Muscle layer of colon (tissue), 2 donors: Measurements from ENCODE around the gene TLR5.
A peak's percentile ranks its signal among the peaks of the same experiment; 100 is the strongest.

Source experiments
- H3K27ac ChIP-seq: one replicate; pipeline ENCODE4 v1.7.0; 2013; ENCODE audit warnings: low read depth, mild to moderate bottlenecking, low read length, moderate library complexity
- H3K27me3 ChIP-seq, 2 donors: one replicate each; pipeline ENCODE4 v1.7.0; 2013; ENCODE audit warnings: low read length in 2 of 2, mild to moderate bottlenecking in 2 of 2; ENCODE audit not compliant: insufficient read depth in 2 of 2, control insufficient read depth in 1 of 2
- H3K36me3 ChIP-seq: one replicate; pipeline ENCODE4 v1.7.0; 2013; ENCODE audit warnings: mild to moderate bottlenecking, low read length; ENCODE audit not compliant: insufficient read depth
- H3K4me1 ChIP-seq: one replicate; pipeline ENCODE4 v1.7.0; 2013; ENCODE audit warnings: mild to moderate bottlenecking, low read length; ENCODE audit not compliant: insufficient read depth
- H3K4me3 ChIP-seq, 2 donors: one replicate each; pipeline ENCODE4 v1.7.0; 2013; ENCODE audit warnings: low read length in 2 of 2, low read depth in 1 of 2, mild to moderate bottlenecking in 1 of 2, moderate library complexity in 1 of 2
- H3K9ac ChIP-seq: one replicate; pipeline ENCODE4 v1.7.0; 2013; ENCODE audit warnings: low read length
- H3K9me3 ChIP-seq: one replicate; pipeline ENCODE4 v1.7.0; 2013; ENCODE audit warnings: mild to moderate bottlenecking, low read length
- donor health status: abdominal sarcoma.
- donor health status: Adenocarcinoma of cecum.

The TLR5 gene

GRCh38 chr1:223102797-223103533, 40.1 kb downstream of the TLR5 start:
- no peak overlapping the region for H3K27ac ChIP-seq
- no peak overlapping the region for H3K4me3 ChIP-seq
- no peaks in the 10 kb centered on the region for H3K36me3 ChIP-seq
- H3K4me1 ChIP-seq: peaks cover 8% of the 10 kb centered on the region
- H3K27me3 ChIP-seq: no peaks in the 10 kb centered on the region
- H3K9me3 ChIP-seq: no peaks in the 10 kb centered on the region
- H3K9ac ChIP-seq: no peak overlapping the region

DNA sequence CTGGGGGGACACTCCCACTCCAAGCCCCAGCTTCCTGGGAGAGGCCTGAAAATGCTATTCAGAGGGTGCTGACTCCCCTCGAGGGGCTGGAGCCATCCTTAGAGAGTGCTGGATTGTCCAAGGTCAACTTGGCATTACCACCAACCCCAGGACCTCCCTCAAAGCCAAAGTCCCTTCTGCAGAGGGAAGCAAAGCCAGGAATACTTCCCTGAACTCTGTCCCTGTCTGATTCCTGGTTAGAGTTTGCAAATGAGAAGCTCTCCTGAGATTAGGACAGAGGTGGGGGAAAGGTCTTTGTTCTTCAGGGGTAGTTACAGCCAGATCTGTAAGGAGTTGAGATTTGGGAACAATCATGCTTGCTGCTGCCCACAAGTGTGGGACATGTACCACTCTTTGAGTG, 45.3 kb downstream of the TLR5 start:
- H3K4me3 ChIP-seq: no peak overlapping the region
- H3K9me3 ChIP-seq: no peaks in the 10 kb centered on the region
- H3K36me3 ChIP-seq: no peaks in the 10 kb centered on the region
- no peak overlapping the region for H3K9ac ChIP-seq
- peaks cover 10% of the 10 kb centered on the region for H3K4me1 ChIP-seq
- H3K27me3 ChIP-seq: no peaks in the 10 kb centered on the region
- H3K27ac ChIP-seq: no peak overlapping the region

DNA sequence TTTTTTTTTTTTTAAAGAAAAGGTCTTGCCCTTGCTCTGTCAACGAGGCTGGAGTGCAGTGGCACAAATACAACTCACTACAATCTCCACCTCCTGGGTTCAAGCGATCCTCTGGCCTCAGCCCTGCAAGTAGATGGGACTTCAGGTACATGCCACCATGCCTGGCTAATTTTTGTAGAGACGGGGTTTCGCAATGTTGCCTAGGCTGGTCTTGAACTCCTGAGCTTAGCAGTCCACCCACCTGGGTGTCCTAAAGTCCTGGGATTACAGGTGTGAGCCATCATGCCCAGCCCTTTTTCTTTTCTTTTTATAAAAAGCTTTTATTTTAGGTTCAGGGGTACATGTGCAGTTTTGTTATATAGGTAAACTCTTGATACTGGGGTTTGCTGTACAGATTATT, 47.2 kb downstream of the TLR5 start:
- no peaks in the 10 kb centered on the region for H3K27me3 ChIP-seq
- H3K27ac ChIP-seq: no peak overlapping the region
- no peaks in the 10 kb centered on the region for H3K36me3 ChIP-seq
- H3K4me1 ChIP-seq: peaks cover 10% of the 10 kb centered on the region
- no peak overlapping the region for H3K4me3 ChIP-seq
- H3K9me3 ChIP-seq: no peaks in the 10 kb centered on the region
- no peak overlapping the region for H3K9ac ChIP-seq

DNA sequence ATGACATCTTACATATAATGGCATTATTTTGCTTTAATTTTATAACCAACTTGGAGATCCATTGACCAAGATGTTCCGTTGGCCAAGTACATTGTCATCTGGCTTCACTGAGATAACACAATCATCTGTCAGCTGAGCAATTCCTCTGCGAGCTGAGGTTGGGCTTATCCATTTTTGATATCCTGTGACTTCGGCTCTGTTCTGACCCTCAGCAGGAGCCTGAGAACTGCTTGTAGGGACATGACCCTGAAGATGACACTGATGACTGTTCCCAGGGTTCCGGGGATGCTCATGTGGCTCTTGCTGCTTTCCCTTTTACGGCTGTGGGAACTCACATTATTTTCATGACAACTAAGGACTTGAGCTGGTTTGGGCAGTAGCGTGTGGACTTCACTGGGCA, 51.2 kb downstream of the TLR5 start:
- Histone ChIP-seq H3K4me1 (peaks cover 42% of the 10 kb centered on the region), H3K27ac (no peak overlapping the region), H3K27me3 (no peaks in the 10 kb centered on the region)

DNA sequence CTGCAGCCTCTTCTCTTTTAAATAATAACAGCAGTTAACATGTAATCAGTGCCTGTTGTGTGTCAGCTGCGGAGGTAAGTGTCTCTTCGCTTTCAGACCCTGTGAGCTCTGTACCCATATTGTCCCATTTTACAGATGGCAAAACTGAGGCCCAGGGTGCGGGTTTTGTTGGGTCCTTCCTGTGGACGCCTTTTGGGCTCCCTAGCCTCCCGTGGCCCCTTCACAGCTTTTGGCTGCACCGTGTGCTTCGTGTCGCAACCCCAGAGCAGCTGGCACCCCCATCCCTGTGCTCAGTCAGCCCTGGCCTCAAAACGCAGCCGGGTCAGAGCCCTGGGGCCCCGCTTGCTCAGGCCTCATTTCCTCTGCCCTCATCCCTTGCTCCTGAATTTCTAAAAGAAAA, 53.8 kb downstream of the TLR5 start:
- peaks cover 68% of the 10 kb centered on the region for H3K4me1 ChIP-seq
- no peak overlapping the region for H3K4me3 ChIP-seq
- H3K9ac ChIP-seq: no peak overlapping the region
- peak overlapping the region; percentile 84 for H3K27ac ChIP-seq
- H3K9me3 ChIP-seq: no peaks in the 10 kb centered on the region
- no peaks in the 10 kb centered on the region for H3K27me3 ChIP-seq
- H3K36me3 ChIP-seq: no peaks in the 10 kb centered on the region

More for the DNA sequence above, 51.2 kb downstream of the TLR5 start:
- no peaks in the 10 kb centered on the region for H3K9me3 ChIP-seq
- H3K9ac ChIP-seq: no peak overlapping the region
- no peak overlapping the region for H3K4me3 ChIP-seq
- no peaks in the 10 kb centered on the region for H3K36me3 ChIP-seq

GRCh38 chr1:223088713-223089240, 54.3 kb downstream of the TLR5 start:
- Histone ChIP-seq H3K4me3 (no peak overlapping the region), H3K27ac (peak overlapping the region; percentile 84), H3K4me1 (peaks cover 73% of the 10 kb centered on the region), H3K27me3 (no peaks in the 10 kb centered on the region), H3K36me3 (no peaks in the 10 kb centered on the region), H3K9ac (no peak overlapping the region), H3K9me3 (no peaks in the 10 kb centered on the region)

GRCh38 chr1:223087291-223088255, 55.5 kb downstream of the TLR5 start:
- no peaks in the 10 kb centered on the region for H3K9me3 ChIP-seq
- H3K27ac ChIP-seq: peak overlapping the region; percentile 84
- H3K4me1 ChIP-seq: peaks cover 64% of the 10 kb centered on the region
- H3K4me3 ChIP-seq: peak overlapping the region in 1 of 2 donors; percentile 22
- H3K9ac ChIP-seq: peak overlapping the region; percentile 28
- no peaks in the 10 kb centered on the region for H3K27me3 ChIP-seq
- no peaks in the 10 kb centered on the region for H3K36me3 ChIP-seq

DNA sequence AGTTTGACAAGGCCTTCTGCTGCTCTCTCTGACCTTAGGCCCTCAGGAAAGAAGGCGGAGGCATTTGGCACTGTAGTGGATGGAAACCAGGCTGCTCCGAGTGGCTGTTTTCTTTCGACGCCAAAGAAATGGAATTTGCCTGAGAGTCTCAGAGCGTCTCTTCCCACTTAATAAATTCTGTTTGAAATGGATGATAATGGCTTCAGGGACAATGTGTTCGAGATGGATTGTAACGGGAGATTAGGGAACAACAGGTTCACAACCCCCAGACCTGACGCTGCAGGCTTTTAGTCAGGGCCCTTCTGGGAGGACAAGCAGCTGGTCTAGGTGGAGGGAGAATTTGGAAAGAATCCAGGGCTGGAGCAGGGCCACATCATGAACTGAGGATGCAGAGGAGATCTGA, 58.6 kb downstream of the TLR5 start:
- Histone ChIP-seq H3K36me3 (no peaks in the 10 kb centered on the region), H3K27ac (peak overlapping the region; percentile 94), H3K4me1 (peaks cover 58% of the 10 kb centered on the region), H3K4me3 (peak overlapping the region in 1 of 2 donors; percentile 15), H3K27me3 (no peaks in the 10 kb centered on the region), H3K9me3 (no peaks in the 10 kb centered on the region), H3K9ac (no peak overlapping the region)

GRCh38 chr1:223083831-223084230, 59.2 kb downstream of the TLR5 start:
- Histone ChIP-seq H3K9me3 (no peaks in the 10 kb centered on the region), H3K36me3 (no peaks in the 10 kb centered on the region), H3K27me3 (no peaks in the 10 kb centered on the region), H3K4me1 (peaks cover 52% of the 10 kb centered on the region), H3K27ac (peak overlapping the region; percentile 94), H3K4me3 (peak overlapping the region in 1 of 2 donors; percentile 15), H3K9ac (no peak overlapping the region)

- no peaks in the 10 kb centered on the region for H3K36me3 ChIP-seq
- no peak overlapping the region for H3K9ac ChIP-seq
- no peaks in the 10 kb centered on the region for H3K9me3 ChIP-seq
- H3K27ac ChIP-seq: no peak overlapping the region
- no peaks in the 10 kb centered on the region for H3K27me3 ChIP-seq
- H3K4me1 ChIP-seq: peaks cover 43% of the 10 kb centered on the region
- no peak overlapping the region for H3K4me3 ChIP-seq
Measured at GRCh38 chr1:223082914-223083313, 60.1 kb downstream of the TLR5 start.

GRCh38 chr1:223081181-223081994, 61.7 kb downstream of the TLR5 start:
- H3K4me1 ChIP-seq: peaks cover 35% of the 10 kb centered on the region
- no peaks in the 10 kb centered on the region for H3K9me3 ChIP-seq
- H3K27me3 ChIP-seq: no peaks in the 10 kb centered on the region
- H3K9ac ChIP-seq: peak overlapping the region; percentile 34
- H3K4me3 ChIP-seq: peak overlapping the region in 1 of 2 donors; percentile 44
- no peaks in the 10 kb centered on the region for H3K36me3 ChIP-seq
- peak overlapping the region; percentile 47 for H3K27ac ChIP-seq
